ENCODE data around the gene ESYT3.

DNA sequence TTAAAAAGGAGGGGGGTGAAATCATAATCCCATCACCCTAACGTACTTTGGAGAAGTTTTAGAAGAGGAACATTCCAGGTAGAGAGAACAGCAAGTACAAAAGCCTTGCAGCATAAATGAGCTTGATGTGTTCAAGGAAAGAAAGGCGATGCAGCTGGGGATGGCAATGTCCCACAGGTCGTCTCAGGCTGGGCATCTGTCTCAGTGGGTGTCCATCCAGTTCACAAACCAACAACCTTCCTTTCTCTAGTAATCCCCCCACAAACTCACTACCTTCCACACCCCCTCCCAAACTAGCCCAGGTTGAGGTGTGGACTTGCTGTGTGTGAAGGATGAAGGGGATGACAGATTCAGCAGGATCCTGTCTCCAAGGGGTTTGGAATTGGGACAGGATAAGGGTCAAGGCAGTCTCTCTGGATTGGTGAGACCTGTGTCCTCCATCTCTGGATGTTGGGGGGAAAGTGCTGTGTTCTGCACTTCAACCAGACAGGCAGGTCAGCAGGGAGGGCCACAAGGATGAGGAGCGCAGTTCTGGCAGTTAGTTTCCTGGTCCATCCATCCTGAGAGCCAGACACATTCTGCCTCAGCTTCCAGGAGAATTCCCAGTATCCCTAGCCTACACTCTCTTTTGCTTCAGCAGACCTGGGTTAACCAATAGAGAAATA, 1.7 kb upstream of the ESYT3 start:
- TF ChIP-seq, protein P1, sequence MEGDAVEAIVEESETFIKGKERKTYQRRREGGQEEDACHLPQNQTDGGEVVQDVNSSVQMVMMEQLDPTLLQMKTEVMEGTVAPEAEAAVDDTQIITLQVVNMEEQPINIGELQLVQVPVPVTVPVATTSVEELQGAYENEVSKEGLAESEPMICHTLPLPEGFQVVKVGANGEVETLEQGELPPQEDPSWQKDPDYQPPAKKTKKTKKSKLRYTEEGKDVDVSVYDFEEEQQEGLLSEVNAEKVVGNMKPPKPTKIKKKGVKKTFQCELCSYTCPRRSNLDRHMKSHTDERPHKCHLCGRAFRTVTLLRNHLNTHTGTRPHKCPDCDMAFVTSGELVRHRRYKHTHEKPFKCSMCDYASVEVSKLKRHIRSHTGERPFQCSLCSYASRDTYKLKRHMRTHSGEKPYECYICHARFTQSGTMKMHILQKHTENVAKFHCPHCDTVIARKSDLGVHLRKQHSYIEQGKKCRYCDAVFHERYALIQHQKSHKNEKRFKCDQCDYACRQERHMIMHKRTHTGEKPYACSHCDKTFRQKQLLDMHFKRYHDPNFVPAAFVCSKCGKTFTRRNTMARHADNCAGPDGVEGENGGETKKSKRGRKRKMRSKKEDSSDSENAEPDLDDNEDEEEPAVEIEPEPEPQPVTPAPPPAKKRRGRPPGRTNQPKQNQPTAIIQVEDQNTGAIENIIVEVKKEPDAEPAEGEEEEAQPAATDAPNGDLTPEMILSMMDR (conservative IDR thresholded peaks at IDR 0.05; ENCODE audit: low read depth, low read length) = no peak
- no peak for TF ChIP-seq EZH2 (IDR thresholded peaks at IDR 0.05; ENCODE audit: borderline replicate concordance, low read depth, low read length, poor library complexity, severe bottlenecking)

Data from A673 (cell line).